GM12873 (cell line): Measurements from ENCODE around the gene PINLYP.

Experiments
- TF ChIP-seq, protein P1 (sequence below): IDR thresholded peaks from 2 replicates; pipeline ENCODE4 v1.5.1; 2012; ENCODE audit warnings: low read depth, mild to moderate bottlenecking, moderate library complexity, low read length, control low read depth; ENCODE audit not compliant: insufficient read depth; ENCODE audit errors: missing control alignments

PINLYP gene

DNA sequence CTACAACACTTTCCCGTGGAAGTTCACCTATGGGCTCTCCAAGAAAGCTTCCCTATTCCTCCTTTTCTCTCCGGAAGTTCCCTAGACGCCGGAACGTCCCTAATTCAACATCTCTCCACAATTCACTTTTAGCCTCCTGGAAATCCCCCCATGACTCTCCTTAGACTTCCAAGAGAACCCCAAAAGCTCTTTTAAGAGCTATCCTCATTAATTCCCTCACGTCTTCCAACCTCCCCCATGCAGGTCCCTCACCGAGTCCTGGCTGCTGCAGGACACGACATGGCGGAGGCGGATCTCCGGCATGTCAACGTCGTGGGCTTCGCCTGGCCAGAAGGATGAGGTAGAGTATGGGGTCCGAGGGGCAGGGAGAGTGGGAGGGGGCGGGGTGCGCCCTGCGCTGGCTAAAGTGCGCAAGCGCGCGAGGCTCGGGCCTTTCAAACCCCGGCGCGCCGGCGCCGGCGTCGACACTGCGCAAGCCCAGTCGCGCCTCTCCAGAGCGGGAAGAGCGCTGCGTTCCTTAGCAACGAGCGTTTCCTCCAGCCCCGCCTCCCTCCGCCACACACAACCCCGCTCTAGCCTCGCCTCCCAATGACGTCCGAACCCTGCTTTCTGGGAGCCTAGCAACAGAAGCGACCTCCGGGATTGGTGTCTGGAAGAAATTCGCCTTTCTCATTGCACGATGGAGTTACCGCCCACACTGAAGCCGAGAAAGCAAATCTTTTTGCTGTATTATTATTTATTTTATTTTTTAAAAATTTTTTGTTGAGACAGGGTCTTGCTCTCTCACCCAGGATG lies at the start of gene PINLYP, which contains the start of gene XRCC1:
TSS of gene PINLYP (plus strand) at position 646 of the 795 bp plus-strand sequence. CDS start 1,391 bp downstream, outside the sequence.
TSS of gene XRCC1 (minus strand) at position 372 of the 795 bp plus-strand sequence. CDS start at position 303, 69 bp downstream.
- TF ChIP-seq, protein P1, sequence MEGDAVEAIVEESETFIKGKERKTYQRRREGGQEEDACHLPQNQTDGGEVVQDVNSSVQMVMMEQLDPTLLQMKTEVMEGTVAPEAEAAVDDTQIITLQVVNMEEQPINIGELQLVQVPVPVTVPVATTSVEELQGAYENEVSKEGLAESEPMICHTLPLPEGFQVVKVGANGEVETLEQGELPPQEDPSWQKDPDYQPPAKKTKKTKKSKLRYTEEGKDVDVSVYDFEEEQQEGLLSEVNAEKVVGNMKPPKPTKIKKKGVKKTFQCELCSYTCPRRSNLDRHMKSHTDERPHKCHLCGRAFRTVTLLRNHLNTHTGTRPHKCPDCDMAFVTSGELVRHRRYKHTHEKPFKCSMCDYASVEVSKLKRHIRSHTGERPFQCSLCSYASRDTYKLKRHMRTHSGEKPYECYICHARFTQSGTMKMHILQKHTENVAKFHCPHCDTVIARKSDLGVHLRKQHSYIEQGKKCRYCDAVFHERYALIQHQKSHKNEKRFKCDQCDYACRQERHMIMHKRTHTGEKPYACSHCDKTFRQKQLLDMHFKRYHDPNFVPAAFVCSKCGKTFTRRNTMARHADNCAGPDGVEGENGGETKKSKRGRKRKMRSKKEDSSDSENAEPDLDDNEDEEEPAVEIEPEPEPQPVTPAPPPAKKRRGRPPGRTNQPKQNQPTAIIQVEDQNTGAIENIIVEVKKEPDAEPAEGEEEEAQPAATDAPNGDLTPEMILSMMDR = no peak

DNA sequence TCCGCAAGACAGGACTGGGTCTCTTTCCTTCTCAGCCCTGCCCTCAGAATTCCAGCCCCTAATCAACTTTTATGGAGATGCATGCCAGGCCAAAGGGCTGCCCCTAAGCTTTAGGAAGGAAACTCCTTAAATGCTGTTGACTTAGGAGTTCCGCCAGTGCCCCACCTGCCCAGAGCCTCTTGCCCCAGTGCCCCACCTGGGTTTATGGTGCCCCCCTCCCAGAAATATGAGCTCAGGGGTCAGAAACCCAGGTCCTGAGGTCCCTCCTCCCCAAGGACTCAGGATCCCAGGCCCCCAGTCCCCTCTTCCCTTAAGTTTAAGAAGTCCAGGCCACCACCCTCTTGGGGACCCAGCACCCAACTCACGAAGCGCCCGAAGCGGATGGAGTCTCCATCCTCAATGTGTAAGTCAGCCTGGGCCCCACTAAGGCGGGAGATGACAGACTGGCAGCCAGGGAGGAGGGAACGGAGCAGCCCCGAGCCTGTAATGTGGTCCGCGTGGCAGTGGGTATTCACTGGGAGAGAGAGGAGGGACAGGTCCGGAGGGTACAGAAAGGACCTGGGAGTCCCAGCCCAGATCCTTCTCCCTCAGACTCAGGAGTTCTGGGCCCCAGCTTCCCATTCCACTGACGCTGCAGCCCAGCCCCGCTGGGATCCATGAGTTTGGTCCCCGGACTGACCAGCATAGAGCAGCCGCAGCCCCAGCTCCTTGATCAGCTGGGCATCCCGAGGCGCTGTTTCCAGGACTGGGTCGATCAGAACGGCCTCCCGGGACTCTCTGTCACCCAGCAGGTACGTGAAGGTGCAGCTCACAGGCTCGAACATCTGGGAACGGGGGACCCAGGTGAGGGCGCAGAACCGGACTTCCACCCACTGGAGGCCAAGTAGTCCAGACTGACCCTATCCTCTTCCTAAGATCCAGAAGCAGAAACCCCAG lies 49.5 kb upstream of the PINLYP start:
- TF ChIP-seq, protein P1 = no peak

DNA sequence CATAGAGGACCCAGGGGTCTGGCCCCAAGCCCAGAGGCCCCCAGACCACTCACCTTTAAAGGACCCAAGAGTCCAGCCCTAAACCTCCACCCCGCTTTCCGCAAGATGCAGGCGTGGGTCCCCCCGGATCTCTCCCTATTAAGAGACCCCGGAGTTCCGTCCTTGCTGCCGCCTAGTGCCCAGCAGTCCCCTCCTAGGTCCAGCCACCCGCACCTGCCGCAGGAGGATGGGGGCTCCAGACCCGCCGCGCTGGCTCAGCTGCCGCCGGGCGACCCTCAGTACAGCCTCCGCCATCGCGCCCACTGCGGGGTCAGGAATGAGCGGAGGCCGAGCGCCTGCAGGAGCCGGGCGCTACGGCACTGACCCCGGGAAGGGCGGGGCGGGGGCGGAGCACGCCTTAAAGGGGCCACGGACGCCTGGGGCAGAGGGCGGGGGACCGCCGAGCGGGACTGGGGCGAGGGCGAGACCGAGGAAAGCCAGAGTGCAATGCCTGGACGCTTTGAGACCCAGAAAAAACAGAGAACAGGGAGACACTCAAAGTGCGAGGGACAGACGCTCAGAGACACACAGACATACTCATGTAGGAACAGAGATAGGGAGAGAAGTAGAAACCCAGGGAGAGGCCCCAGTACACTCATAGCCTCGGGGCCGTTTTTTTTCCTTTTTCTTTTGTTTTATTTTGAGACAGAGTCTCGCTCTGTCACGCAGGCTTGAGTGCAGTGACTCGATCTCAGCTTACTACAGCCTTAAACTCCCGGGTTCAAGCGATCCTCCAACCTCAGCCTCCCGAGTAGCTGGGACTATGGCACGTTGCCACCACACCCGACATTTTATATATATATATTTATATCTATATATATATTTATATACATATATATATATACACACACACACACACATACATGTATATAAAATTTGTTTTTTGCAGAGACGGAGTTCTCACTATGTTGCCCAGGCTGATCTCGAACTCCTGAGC lies 48.4 kb upstream of the PINLYP start, which contains the start of gene ETHE1:
TSS of gene ETHE1 (minus strand) at position 318 of the 976 bp plus-strand sequence. CDS start at position 294, 24 bp downstream.
- TF ChIP-seq, protein P1 = no peak

DNA sequence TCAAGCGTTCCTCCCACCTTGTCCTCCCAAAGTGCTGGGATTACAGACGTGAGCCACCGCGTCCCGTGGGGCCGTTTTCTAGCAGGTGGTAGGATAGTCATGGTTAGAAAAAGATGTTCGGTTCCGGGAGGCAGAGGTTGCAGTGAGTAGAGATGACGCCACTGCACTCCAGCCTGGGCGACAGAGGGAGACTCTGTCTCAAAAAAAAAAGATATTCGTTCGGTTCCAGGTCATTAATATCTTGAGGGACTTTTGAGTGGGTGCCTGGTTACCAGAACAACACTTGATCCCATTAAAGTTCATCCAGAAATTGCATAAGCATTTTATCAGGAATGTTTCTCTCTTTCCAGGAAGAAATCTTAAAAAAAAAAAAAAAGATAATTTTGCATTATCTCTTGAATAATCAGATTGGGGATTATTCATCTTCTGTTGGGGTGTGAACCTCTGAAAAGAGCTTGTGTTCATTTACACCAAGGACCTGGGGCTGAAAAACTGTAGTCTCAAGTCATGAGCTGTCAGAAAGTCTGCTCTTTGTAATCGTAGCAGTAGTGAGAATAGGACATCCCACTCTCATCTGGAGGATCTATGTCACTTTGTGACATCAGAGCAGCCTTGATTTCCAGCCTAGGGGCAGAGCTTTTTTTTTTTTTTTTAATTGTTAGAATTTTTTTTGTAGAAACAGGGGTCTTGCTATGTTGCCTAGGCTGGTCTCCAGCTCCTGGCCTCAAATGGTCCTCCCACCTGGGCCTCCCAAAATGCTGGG lies 47.6 kb upstream of the PINLYP start:
- TF ChIP-seq, protein P1 = no peak

DNA sequence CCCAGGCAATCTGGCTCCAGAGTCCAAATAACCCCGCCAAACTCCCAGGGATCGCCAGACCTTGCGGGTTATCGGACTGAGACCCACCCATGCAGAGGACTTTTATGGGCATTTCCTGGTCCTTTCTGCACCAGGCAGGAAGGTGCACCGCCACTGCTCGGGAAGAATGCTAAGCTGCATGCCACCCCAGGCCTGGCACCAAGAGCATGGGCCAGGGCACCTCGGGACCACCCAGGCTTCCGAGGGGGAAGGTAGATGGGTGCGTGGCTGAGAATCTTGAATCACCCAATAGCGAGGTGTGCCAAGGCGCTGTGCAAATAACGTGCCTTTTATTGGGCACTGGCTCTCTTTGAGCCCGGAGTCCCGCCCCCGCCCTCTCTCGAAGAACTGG lies 43.0 kb upstream of the PINLYP start:
- TF ChIP-seq, protein P1 = no peak

- TF ChIP-seq, protein P1 = no peak
Observed at GRCh38 chr19:43532962-43533545, 42.5 kb upstream of the PINLYP start, which contains the start of gene ZNF575. TSS of gene ZNF575 (plus strand) at chr19:43533188. CDS start at chr19:43534423, 1,235 bp downstream.
